ENCODE results near the gene BRD4. TPM values are rescaled to one million over a fixed set of nuclear protein-coding genes. Genes with fewer than 3 reads are reported as not detected.

Gene BRD4
- total RNA-seq, 1 donor from 2014 or later: 60.9 TPM

- no peaks in the 10 kb centered on the region for H3K27me3 ChIP-seq (ENCODE audit: low read depth)
- DNase-seq: peak; percentile 90
- peaks cover 86% of the 10 kb centered on the region for H3K36me3 ChIP-seq
- H3K9me3 ChIP-seq (replicated peaks): no peaks in the 10 kb centered on the region
- TF ChIP-seq, protein P1, sequence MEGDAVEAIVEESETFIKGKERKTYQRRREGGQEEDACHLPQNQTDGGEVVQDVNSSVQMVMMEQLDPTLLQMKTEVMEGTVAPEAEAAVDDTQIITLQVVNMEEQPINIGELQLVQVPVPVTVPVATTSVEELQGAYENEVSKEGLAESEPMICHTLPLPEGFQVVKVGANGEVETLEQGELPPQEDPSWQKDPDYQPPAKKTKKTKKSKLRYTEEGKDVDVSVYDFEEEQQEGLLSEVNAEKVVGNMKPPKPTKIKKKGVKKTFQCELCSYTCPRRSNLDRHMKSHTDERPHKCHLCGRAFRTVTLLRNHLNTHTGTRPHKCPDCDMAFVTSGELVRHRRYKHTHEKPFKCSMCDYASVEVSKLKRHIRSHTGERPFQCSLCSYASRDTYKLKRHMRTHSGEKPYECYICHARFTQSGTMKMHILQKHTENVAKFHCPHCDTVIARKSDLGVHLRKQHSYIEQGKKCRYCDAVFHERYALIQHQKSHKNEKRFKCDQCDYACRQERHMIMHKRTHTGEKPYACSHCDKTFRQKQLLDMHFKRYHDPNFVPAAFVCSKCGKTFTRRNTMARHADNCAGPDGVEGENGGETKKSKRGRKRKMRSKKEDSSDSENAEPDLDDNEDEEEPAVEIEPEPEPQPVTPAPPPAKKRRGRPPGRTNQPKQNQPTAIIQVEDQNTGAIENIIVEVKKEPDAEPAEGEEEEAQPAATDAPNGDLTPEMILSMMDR (IDR thresholded peaks at IDR 0.05; ENCODE audit: borderline replicate concordance): no peak
- no peak overlapping the region for H3K4me3 ChIP-seq
- peaks cover 77% of the 10 kb centered on the region for H3K4me1 ChIP-seq
- peak overlapping the region; percentile 76 for H3K27ac ChIP-seq (replicated peaks)
- intact Hi-C loops (cut with micrococcal nuclease): loop anchor here (10.0 kb wide), 1 partner anchor 109 kb away; the partner anchor contains the start of gene AKAP8
Observed at GRCh38 chr19:15265850-15266248, 66.5 kb downstream of the BRD4 start.

- no peaks in the 10 kb centered on the region for H3K27me3 ChIP-seq (ENCODE audit: low read depth)
- no peaks in the 10 kb centered on the region for H3K9me3 ChIP-seq (replicated peaks)
- TF ChIP-seq, protein P1 (IDR thresholded peaks at IDR 0.05; ENCODE audit: borderline replicate concordance): no peak
- H3K4me3 ChIP-seq: no peak overlapping the region
- peak overlapping the region; percentile 76 for H3K27ac ChIP-seq (replicated peaks)
- intact Hi-C loops (cut with micrococcal nuclease): loop anchor here (10.0 kb wide), 1 partner anchor 109 kb away; the partner anchor contains the start of gene AKAP8
- H3K36me3 ChIP-seq: peaks cover 88% of the 10 kb centered on the region
- H3K4me1 ChIP-seq: peaks cover 72% of the 10 kb centered on the region
- DNase-seq: no peak
Observed at GRCh38 chr19:15265214-15265849, 67.0 kb downstream of the BRD4 start.

DNA sequence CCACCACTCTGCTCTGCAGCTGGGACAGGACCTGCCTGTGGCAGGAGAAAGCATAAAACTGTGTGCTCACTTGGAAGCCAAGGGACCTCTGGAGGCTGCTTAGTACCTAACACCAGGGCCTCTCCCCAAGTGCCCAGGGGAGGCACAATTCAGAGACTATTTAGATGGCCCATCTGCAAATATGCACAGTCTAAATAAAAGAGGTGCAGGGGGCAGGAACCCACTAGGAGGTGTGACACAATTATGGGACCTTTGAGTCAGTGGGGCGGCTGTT, 67.5 kb downstream of the BRD4 start:
- peaks cover 67% of the 10 kb centered on the region for H3K4me1 ChIP-seq
- H3K27me3 ChIP-seq (ENCODE audit: low read depth): no peaks in the 10 kb centered on the region
- H3K4me3 ChIP-seq: peak overlapping the region; percentile 4
- intact Hi-C loops (cut with micrococcal nuclease): loop anchor here (10.0 kb wide), 1 partner anchor 110 kb away; the partner anchor contains the start of gene AKAP8
- H3K9me3 ChIP-seq (replicated peaks): no peaks in the 10 kb centered on the region
- peaks cover 88% of the 10 kb centered on the region for H3K36me3 ChIP-seq
- DNase-seq: no peak
- peak overlapping the region; percentile 76 for H3K27ac ChIP-seq (replicated peaks)
- TF ChIP-seq, protein P1 (IDR thresholded peaks at IDR 0.05; ENCODE audit: borderline replicate concordance): no peak

DNA sequence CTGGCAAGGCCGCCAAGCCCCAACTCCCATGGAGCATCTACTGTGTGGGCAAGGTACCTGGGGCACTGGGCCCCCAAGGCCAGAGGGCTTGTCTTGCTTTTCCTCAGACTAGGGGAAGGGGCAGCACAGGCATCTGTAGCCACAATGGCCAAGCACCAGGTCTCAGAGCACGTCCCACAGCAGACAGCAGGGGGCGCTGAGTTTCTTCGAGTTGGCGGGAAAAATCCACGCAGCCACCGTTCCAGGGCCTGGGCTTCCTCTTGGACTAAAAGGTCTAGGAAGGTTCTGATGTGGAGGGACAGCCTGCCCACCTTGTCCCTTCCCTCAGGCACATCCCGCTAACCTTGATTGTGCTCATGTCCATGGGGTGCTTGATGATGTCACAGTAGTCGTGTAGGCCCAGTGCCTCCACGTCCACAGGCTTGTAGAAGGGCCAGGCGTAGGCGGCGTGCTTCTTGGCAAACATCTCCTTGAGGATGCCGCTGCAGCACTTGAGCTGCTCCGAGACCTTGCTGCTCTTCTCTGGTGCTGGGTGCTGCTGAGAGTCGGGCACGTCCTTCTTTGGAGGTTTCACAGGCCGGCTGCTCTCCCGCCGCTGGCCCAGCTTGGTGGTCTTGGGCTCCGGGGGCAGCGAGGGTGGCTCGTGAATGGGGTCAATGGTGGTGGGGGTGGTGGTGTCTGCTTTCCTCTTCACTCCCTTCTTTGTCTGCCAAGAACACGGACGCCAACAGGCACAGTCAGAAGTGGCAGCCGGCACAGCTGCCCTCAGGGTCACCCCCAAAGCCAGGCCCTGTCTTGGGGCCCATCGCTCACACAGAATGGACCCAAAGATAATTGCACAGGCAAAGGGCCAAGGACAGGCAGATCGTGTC, 68.0 kb downstream of the BRD4 start:
- DNase-seq: peak; percentile 77
- H3K4me3 ChIP-seq: peak overlapping the region; percentile 4
- TF ChIP-seq, protein P1 (IDR thresholded peaks at IDR 0.05; ENCODE audit: borderline replicate concordance): peak; percentile 82
- no peaks in the 10 kb centered on the region for H3K27me3 ChIP-seq (ENCODE audit: low read depth)
- no peaks in the 10 kb centered on the region for H3K9me3 ChIP-seq (replicated peaks)
- intact Hi-C loops (cut with micrococcal nuclease): loop anchor here (10.0 kb wide), 1 partner anchor 111 kb away; the partner anchor contains the start of gene AKAP8
- peaks cover 61% of the 10 kb centered on the region for H3K4me1 ChIP-seq
- H3K36me3 ChIP-seq: peaks cover 88% of the 10 kb centered on the region
- H3K27ac ChIP-seq (replicated peaks): peak overlapping the region; percentile 76

DNA sequence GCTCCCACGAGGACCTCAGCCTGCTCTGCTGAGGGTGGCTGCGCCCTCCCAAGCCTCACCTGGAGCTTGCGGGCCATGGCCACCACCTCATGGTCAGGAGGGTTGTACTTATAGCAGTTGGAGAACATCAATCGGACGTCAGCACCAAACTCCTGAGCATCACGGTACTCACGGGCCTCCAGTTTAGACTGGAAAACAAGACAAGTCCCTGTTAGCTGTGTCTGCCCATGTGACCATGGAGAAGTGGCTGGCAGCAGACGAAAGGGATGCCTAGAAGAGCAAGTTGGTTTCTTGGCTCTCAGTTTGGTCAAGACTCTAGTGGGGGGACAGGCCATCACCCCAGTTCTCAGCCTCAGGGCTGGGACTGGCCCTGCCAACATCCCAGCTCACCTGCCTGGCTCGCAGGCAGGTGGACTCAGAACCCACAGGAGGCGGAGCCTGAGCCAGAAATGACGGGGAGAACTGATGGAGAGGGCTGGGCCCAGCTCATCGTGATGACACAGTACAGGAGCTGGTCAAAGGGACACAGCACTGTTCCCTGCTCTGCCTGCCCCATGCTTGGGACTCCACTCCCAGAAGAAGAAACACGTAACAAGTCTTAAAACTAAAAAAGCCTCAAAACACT, 68.9 kb downstream of the BRD4 start:
- Histone ChIP-seq H3K4me1 (peaks cover 53% of the 10 kb centered on the region), H3K27me3 (ENCODE audit: low read depth) (no peaks in the 10 kb centered on the region)
- TF ChIP-seq, protein P1 (IDR thresholded peaks at IDR 0.05; ENCODE audit: borderline replicate concordance): no peak

More for the DNA sequence above, 68.9 kb downstream of the BRD4 start:
- no peak for DNase-seq
- peaks cover 89% of the 10 kb centered on the region for H3K36me3 ChIP-seq
- H3K4me3 ChIP-seq: no peak overlapping the region
- intact Hi-C loops (cut with micrococcal nuclease): loop anchor here (10.0 kb wide), 1 partner anchor 111 kb away; the partner anchor contains the start of gene AKAP8
- H3K27ac ChIP-seq (replicated peaks): peak overlapping the region; percentile 76
- no peaks in the 10 kb centered on the region for H3K9me3 ChIP-seq (replicated peaks)

Measured in left ventricle myocardium inferior (tissue), 1 donor.